Endothelial cell of umbilical vein (primary cell): ENCODE measurements around the gene CNKSR3. TPM values are rescaled to one million over a fixed set of nuclear protein-coding genes. Genes with fewer than 3 reads are reported as not detected.

Experiments used
- BruUV-seq: library from RNA; stranded (reverse); fragments of 400-500 nt; replicated peaks from 2 replicates; lab custom pipeline; 2021; lab: Mats Ljungman, UMichigan
- CTCF ChIA-PET: fragments of 300-600, 350-600 bp; sonication (Branson Sonifier 250); formaldehyde crosslinking; loops from one replicate; lab custom pipeline; 2021; ENCODE audit warnings: antibody characterized with exemption, inconsistent platforms; lab: Charles Lee
- POLR2A ChIA-PET: fragments of 300-600, 350-600 bp; sonication (Branson Sonifier 250); formaldehyde crosslinking; loops from one replicate; lab custom pipeline; 2021; ENCODE audit warnings: antibody characterized with exemption, inconsistent platforms; lab: Charles Lee
- DNase-seq: peaks from one replicate; pipeline ENCODE4 v3.0.0-alpha.2; 2011; ENCODE audit warnings: low read depth, low spot score
- FAIRE-seq: peaks from 2 replicates; lab custom pipeline; 2011; peaks lifted over from hg19 to GRCh38; lab: Jason Lieb, UNC
- H2AFZ ChIP-seq: 2 replicates; pipeline ENCODE4 v1.6.0; 2012; ENCODE audit warnings: low read depth, low read length, control low read depth, inconsistent platforms
- H3K27ac ChIP-seq: 2 replicates; pipeline ENCODE4 v1.5.1; 2011; ENCODE audit warnings: low read depth, mild to moderate bottlenecking, control low read depth, low read length, moderate library complexity; ENCODE audit not compliant: insufficient read depth
- H3K27me3 ChIP-seq, 2 experiments: 2 replicates each; pipeline versions ENCODE4 v1.6.0 to v1.6.1; 2011; ENCODE audit warnings: low read length in 2 of 2, mixed read lengths in 1 of 2; ENCODE audit not compliant: control insufficient read depth in 2 of 2, insufficient read depth in 2 of 2
- H3K36me3 ChIP-seq, 2 experiments: 2 replicates in 1 of 2; 3 replicates in 1 of 2; pipeline ENCODE4 v1.5.1; 2011; ENCODE audit warnings: low read length in 2 of 2, mild to moderate bottlenecking in 1 of 2, moderate library complexity in 1 of 2; ENCODE audit not compliant: control insufficient read depth in 2 of 2, insufficient read depth in 2 of 2; ENCODE audit errors: extremely low read depth in 1 of 2
- H3K4me1 ChIP-seq: 3 replicates; pipeline ENCODE4 v1.5.1; 2011; ENCODE audit warnings: mild to moderate bottlenecking, low read length; ENCODE audit not compliant: control insufficient read depth, insufficient read depth; ENCODE audit errors: extremely low read depth
- H3K4me2 ChIP-seq: 2 replicates; pipeline ENCODE4 v1.6.1; 2011; ENCODE audit warnings: low read length, control low read depth, mixed read lengths; ENCODE audit not compliant: insufficient read depth
- H3K4me3 ChIP-seq, 3 experiments: fragments of 200-600 bp in 1 of 3; sonication (generic), shearing (Covaris generic) in 1 of 3; replicated peaks in 1 of 3; 2 replicates each; pipeline ENCODE4 v1.5.1; 2011 to 2016; ENCODE audit warnings: control low read depth in 3 of 3, low read length in 3 of 3, mild to moderate bottlenecking in 2 of 3, inconsistent platforms in 1 of 3, low read depth in 1 of 3, moderate library complexity in 1 of 3; ENCODE audit not compliant: insufficient read depth in 1 of 3
- H3K79me2 ChIP-seq: 2 replicates; pipeline ENCODE4 v1.6.0; 2012; ENCODE audit warnings: low read length, inconsistent platforms; ENCODE audit not compliant: control insufficient read depth, insufficient read depth
- H3K9ac ChIP-seq: replicated peaks from 2 replicates; pipeline ENCODE3; 2011; ENCODE audit warnings: low read length, control low read depth; ENCODE audit not compliant: insufficient read depth; ENCODE audit errors: extremely low read depth
- H3K9me1 ChIP-seq: replicated peaks from 3 replicates; pipeline ENCODE4 v1.6.0; 2011; ENCODE audit warnings: mild to moderate bottlenecking, low read length; ENCODE audit not compliant: control insufficient read depth, insufficient read depth; ENCODE audit errors: extremely low read depth
- H3K9me3 ChIP-seq: replicated peaks from 2 replicates; pipeline ENCODE4 v1.5.1; 2012; ENCODE audit warnings: low read length, inconsistent platforms; ENCODE audit not compliant: control insufficient read depth, insufficient read depth
- H4K20me1 ChIP-seq: replicated peaks from 2 replicates; pipeline ENCODE3; 2011; ENCODE audit warnings: mild to moderate bottlenecking, low read length; ENCODE audit not compliant: control insufficient read depth, insufficient read depth; ENCODE audit errors: extremely low read depth
- CTCF ChIP-seq, 2 donors: IDR thresholded peaks; 1 replicate in 1 of 2; 2 replicates in 1 of 2; pipeline ENCODE4 v1.5.1; 2011; ENCODE audit warnings: low read length in 2 of 2, mild to moderate bottlenecking in 2 of 2, moderate library complexity in 2 of 2, control low read depth in 1 of 2, inconsistent platforms in 1 of 2, low read depth in 1 of 2; ENCODE audit not compliant: insufficient read depth in 1 of 2; ENCODE audit errors: extremely low read depth in 1 of 2
- EZH2 ChIP-seq: IDR thresholded peaks from 2 replicates; pipeline ENCODE4 v1.6.1; 2012; ENCODE audit warnings: borderline replicate concordance, low read depth, mild to moderate bottlenecking, moderate library complexity, low read length, inconsistent platforms; ENCODE audit not compliant: severe bottlenecking
- FOS ChIP-seq: IDR thresholded peaks from 2 replicates; pipeline ENCODE4 v1.6.1; 2011; ENCODE audit warnings: mild to moderate bottlenecking, low read length, moderate library complexity, borderline replicate concordance; ENCODE audit not compliant: insufficient read depth
- GATA2 ChIP-seq: IDR thresholded peaks from 2 replicates; pipeline ENCODE4 v1.7.0; 2011; ENCODE audit warnings: low read depth, mild to moderate bottlenecking, moderate library complexity, mixed read lengths, low read length; ENCODE audit not compliant: insufficient read length, insufficient read depth
- JUN ChIP-seq: IDR thresholded peaks from 2 replicates; pipeline ENCODE4 v1.6.1; 2011; ENCODE audit warnings: borderline replicate concordance, low read depth; ENCODE audit not compliant: insufficient read length, insufficient read depth
- MAX ChIP-seq: IDR thresholded peaks from 2 replicates; pipeline ENCODE4 v1.6.1; 2011; ENCODE audit not compliant: insufficient read depth, insufficient read length
- MYC ChIP-seq: IDR thresholded peaks from one replicate; pipeline ENCODE4 v1.6.1; 2011; ENCODE audit warnings: mild to moderate bottlenecking, low read depth, low read length
- POLR2A ChIP-seq: IDR thresholded peaks from 2 replicates; pipeline ENCODE4 v1.6.1; 2012; ENCODE audit warnings: low read depth, mild to moderate bottlenecking, control low read depth, low read length
- POLR2AphosphoS5 ChIP-seq: IDR thresholded peaks from 2 replicates; pipeline ENCODE4 v1.6.1; 2012; ENCODE audit warnings: low read depth, mild to moderate bottlenecking, control low read depth, low read length, moderate library complexity; ENCODE audit not compliant: insufficient read depth
- dilution Hi-C: fragments of 300-500 bp; cut with MboI; formaldehyde crosslinking; loops from one replicate; pipeline ENCODE4 v1.15.0; 2019; ENCODE audit warnings: low sequenced_read_pairs; ENCODE audit not compliant: extremely low pct_ligation_motif_present
- intact Hi-C: fragments of 100-400 bp; cut with micrococcal nuclease; formaldehyde crosslinking; loops from one replicate; pipeline ENCODE4 v1.10.0; 2022
- polyA plus RNA-seq, 4 experiments: library from polyadenylated mRNA; depleted of rRNA in 3 of 4; stranded (reverse) in 3 of 4; unstranded in 1 of 4; fragments of >200 nt; gene quantifications; 2 replicates each; pipeline versions ENCODE4 v1.2.1 to v1.2.3, GENCODE V29; 2011 to 2012; ENCODE audit warnings: missing spikeins in 1 of 4
- total RNA-seq: library from RNA; stranded (reverse); gene quantifications from 2 replicates; pipeline ENCODE4 v1.2.3, GENCODE V29; 2021

CNKSR3 gene
- total and polyA plus RNA-seq, 2 donors (not counting 3 experiments of a cell fraction or from before 2014, with no cell fraction given) = 2.3 to 15.6 TPM

GRCh38 chr6:154370545-154370944 is 139.9 kb downstream of the CNKSR3 start:
- Histone ChIP-seq H3K9me3 (no peaks in the 10 kb centered on the region), H3K9ac (no peak overlapping the region), H3K79me2 (no peaks in the 10 kb centered on the region), H3K27me3 (no peaks in the 10 kb centered on the region), H2AFZ (peak overlapping the region; percentile 58), H3K4me3 (no peak overlapping the region), H3K4me2 (no peak overlapping the region), H3K27ac (no peak overlapping the region), H3K36me3 (no peaks in the 10 kb centered on the region), H3K9me1 (no peaks in the 10 kb centered on the region), H4K20me1 (no peaks in the 10 kb centered on the region), H3K4me1 (peaks cover 9% of the 10 kb centered on the region)
- BruUV-seq = no TSS peak
- dilution Hi-C loops = no loop called here
- intact Hi-C loops = loop anchor here (1.0 to 5.0 kb wide), 2 partner anchors 93 to 216 kb away; no protein-coding TSS in a partner anchor
- ChIA-PET POLR2A (no interaction called here), CTCF (interaction anchor here (0.7 to 3.1 kb wide), 14 partner anchors 11 to 305 kb away, joined by 3 to 28 read pairs (median 4); no protein-coding TSS in a partner anchor)
- TF ChIP-seq CTCF (IDR thresholded peaks at IDR 0.05; ENCODE audit: extremely low read depth in 1 of 2, insufficient read depth in 1 of 2, low read depth in 1 of 2, low read length in 2 of 2) (peak; percentile 8 to 36), POLR2AphosphoS5 (no peak)
- FAIRE-seq (peak; percentile 57), DNase-seq (peak; percentile 59)

- Histone ChIP-seq H3K9me3 (no peaks in the 10 kb centered on the region), H3K9me1 (no peaks in the 10 kb centered on the region), H3K4me3 (no peak overlapping the region), H3K4me1 (peaks cover 9% of the 10 kb centered on the region), H4K20me1 (no peaks in the 10 kb centered on the region), H3K27me3 (no peaks in the 10 kb centered on the region), H3K4me2 (no peak overlapping the region), H3K79me2 (no peaks in the 10 kb centered on the region), H3K36me3 (no peaks in the 10 kb centered on the region), H2AFZ (no peak overlapping the region), H3K27ac (no peak overlapping the region), H3K9ac (no peak overlapping the region)
- ChIA-PET CTCF (interaction anchor here (0.5 kb wide), 1 partner anchor 284 kb away, joined by 3 read pairs; no protein-coding TSS in a partner anchor), POLR2A (no interaction called here)
- dilution Hi-C loops = no loop called here
- no TSS peak for BruUV-seq
- DNase-seq = no peak
- FAIRE-seq = no peak
- intact Hi-C loops = no loop called here
- TF ChIP-seq FOS = no peak
- TF ChIP-seq GATA2 = no peak
- no peak for TF ChIP-seq CTCF (IDR thresholded peaks at IDR 0.05; ENCODE audit: extremely low read depth in 1 of 2, insufficient read depth in 1 of 2, low read depth in 1 of 2, low read length in 2 of 2)
- no peak for TF ChIP-seq MAX
- TF ChIP-seq POLR2A = no peak
- no peak for TF ChIP-seq MYC
- no peak for TF ChIP-seq POLR2AphosphoS5
- TF ChIP-seq EZH2 = no peak
- TF ChIP-seq JUN = no peak
These were observed 142.4 kb downstream of the CNKSR3 start for GRCh38 chr6:154367839-154368695.
